ENCODE measurements around the gene SZT2.

SZT2 gene

DNA sequence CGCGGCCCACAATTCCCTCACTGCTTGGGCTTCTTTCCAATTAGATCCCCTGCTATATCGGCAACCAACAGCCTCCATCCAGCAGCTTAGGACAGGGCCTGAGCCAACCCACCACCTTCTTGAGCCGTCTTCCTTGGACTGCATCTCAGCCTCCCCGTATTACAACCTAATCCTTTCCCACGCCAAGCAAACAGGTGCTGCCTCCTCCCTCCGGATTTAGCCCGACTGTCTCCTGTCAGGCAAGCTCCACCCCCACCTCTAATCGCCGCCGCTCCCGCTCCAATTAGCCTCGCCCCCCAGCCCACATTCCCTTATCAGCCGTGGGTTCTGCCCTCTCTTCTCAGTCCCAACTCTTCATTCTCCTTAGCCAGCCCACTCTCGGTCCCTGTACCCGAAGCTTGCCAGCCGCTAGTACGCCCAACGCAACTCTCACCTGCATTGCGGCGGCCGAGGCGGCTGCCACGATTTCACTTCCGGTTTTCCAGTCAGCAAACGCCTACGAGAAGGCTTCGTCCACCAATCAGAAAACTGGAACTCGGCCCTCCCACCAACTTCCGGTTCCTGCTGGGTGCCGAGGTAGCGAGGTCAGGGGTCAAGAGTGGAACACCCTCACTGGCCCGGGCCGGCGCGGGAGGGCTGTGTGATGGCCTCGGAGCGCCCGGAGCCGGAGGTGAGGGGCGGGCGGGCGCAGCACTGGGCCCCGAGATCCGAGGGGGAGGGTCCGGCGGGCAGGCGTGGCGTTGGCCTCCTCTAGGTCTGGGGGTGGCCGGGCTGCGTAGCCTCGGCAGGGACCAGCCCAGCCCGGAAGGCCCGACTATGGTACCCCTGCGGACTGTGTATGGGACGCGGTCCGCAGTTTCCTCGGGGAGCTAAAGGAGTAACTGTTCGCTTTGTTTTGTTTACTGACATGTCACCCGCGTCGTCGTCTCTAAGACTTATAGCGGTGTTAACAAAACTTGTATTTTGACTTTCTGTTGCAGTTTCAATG is at the start of gene SZT2, which contains the start of gene MED8:
SZT2 (plus strand) TSS at position 574 of the 988 bp plus-strand sequence; CDS start at position 644, 70 bp downstream.
MED8 (minus strand) TSS at position 475 of the 988 bp plus-strand sequence; CDS start at position 439, 36 bp downstream.
- DNase-seq (ENCODE audit: low read depth): peak; percentile 89

DNA sequence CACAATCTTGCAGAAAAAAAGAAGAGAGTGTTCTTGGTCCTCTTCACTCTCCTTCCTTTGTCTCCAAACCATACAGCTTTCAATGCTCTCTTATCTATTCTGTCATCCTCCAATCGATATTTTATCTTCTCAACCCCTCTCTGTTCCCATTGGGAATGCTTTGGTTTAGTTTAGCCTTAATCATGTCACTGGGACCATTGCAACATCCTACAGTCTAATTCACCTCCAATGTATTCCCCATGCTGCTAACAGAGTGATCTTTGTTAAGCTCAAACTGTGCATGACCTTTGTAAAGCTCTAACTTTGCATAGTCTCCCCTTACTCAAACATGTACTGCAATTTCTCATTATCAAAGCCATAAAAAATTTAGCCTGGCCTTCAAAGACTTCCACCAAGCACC is 49.1 kb upstream of the SZT2 start:
- DNase-seq (ENCODE audit: low read depth): no peak

DNA sequence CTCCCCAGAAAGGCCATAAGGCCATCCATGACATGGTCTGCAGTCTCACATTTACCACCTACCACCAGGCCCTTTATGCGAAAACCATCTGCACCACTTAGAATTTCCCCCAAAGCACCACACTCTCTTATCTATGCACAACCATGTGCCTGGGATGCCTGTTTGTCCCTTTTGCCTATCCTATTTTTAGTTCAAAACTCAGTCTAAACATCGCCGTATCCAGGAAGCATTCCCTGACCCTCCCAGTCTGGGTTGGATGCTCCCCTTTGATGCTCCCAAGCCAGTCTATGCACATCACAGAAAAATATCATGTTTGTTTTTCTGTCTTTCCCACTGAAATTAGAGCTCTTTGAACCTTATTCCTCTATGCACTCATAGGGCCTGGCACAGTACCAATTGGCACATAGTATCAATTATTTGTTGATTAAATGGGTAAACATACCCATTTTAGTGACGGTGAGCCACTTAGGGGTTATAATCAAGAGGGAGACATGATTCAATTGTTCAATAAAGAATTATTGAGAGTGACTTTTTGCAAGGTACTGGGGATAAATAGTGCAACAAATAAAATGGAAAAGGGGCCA is 45.3 kb upstream of the SZT2 start:
- no peak for DNase-seq (ENCODE audit: low read depth)

GRCh38 chr1:43345120-43345519 is 44.6 kb upstream of the SZT2 start:
- DNase-seq (ENCODE audit: low read depth): no peak

DNA sequence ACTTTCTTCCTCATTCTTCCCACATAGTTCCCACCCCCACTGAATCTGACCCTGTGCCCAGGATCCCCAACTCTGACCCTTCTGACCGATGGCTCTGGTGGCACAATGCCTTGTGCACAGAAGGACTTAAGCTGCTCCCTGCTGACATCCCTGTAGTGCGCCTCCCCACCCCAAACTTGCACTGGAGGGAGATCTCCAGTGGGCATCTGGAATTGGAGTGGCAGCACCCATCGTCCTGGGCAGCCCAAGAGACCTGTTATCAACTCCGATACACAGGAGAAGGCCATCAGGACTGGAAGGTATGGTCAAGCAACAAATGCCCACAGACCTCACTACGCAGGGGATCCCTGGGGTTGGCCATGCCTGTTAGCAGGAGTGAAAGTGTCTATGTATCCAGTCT is 43.1 kb upstream of the SZT2 start:
- DNase-seq (ENCODE audit: low read depth): no peak

DNA sequence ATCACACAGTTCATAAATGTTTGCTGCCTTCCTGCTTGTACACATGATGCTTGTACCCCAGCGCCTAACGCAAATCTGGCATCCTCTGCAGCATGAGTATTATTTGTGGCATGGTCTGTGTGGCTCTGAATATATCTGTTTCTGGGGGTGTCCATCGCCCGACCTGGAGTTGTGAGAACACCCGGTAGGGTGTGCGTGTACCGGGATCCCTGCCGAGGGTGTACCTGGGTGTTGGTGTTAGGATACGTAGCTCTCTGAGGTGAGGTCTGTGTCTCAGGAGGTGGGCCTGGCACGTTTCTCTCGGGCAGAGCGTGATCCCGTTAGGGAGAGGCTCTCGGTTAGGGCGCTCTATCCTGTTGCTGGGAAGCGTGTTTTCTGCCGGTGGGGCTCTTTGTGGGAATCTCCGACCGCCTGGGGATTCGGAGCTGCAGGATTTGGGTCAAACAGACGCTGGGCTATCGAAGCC is 41.3 kb upstream of the SZT2 start:
- no peak for DNase-seq (ENCODE audit: low read depth)

DNA sequence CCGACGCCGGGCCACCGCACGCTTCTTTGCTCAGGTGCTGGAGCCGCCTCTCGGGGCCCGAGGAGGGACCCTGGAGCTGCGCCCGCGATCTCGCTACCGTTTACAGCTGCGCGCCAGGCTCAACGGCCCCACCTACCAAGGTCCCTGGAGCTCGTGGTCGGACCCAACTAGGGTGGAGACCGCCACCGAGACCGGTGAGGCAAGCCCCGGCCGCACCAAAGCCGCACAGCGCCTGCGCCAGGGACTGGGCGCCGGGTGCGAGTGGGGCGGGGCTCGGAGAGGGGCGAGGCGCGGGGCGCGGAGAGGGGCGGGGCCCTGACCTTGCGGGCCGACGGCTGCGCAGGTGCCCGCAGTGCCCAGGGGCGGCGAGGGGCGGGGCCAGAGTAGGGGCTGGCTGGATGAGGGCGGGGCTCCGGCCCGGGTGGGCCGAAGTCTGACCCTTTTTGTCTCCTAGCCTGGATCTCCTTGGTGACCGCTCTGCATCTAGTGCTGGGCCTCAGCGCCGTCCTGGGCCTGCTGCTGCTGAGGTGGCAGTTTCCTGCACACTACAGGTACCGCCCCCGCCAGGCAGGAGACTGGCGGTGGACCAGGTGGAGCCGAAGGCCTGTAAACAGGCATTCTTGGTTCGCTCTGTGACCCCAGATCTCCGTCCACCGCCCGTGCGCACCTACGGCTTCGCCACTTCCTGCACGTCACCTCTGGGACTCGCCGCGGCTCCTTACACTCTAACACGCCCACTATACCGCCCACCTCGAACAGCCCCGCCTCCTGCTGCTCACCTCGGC is 40.7 kb upstream of the SZT2 start:
- DNase-seq (ENCODE audit: low read depth): no peak

DNA sequence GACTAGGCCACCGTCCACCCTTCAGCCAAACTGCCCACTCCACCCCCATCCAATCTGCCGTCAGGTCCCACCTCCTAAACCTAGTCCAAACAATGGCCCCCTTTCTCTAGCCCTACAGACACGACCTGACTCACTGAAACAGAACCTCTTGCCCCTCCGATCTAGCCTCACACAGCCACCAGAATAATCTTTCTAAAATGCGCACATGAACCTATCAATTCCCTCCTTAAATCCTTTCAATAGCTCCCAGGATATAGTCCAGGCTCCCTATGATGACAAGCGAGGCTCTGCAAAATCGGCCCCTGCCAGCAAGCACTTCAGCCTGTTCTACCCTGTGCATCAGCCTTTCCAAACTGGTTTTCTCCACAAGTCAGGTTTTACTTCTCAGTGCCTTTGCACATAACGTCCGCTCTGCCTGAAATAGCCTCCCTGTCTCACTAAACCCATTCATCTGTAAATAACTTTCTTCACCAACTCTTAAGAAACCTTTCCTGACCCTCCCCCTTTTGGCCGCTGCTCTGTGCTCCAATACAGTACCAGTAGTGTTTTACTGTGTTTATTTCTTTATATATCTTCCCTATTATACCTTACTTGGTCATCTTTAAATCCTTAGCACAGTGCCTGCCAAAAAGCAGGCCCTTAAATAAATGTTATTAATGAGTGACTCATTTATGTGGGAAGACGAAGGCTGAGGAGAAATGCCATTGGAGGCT is 39.9 kb upstream of the SZT2 start:
- no peak for DNase-seq (ENCODE audit: low read depth)

DNA sequence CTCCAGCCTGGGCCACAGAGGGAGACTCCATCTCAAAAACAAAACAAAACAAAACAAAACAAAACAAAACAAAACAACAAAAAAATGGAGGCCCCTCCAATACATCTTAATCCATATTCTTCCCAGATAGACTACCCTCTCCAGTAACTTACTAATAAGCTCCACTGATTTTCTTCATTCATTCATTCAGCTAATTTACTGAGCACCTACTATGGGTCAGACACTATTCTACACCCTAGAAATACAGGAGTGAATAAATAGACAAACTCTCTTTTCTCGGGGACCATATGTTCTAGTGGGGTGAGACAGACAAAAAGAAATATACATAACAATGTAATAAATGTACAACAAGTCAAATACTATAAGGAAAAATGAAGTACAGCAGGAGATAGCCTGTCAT is 38.7 kb upstream of the SZT2 start:
- no peak for DNase-seq (ENCODE audit: low read depth)

DNA sequence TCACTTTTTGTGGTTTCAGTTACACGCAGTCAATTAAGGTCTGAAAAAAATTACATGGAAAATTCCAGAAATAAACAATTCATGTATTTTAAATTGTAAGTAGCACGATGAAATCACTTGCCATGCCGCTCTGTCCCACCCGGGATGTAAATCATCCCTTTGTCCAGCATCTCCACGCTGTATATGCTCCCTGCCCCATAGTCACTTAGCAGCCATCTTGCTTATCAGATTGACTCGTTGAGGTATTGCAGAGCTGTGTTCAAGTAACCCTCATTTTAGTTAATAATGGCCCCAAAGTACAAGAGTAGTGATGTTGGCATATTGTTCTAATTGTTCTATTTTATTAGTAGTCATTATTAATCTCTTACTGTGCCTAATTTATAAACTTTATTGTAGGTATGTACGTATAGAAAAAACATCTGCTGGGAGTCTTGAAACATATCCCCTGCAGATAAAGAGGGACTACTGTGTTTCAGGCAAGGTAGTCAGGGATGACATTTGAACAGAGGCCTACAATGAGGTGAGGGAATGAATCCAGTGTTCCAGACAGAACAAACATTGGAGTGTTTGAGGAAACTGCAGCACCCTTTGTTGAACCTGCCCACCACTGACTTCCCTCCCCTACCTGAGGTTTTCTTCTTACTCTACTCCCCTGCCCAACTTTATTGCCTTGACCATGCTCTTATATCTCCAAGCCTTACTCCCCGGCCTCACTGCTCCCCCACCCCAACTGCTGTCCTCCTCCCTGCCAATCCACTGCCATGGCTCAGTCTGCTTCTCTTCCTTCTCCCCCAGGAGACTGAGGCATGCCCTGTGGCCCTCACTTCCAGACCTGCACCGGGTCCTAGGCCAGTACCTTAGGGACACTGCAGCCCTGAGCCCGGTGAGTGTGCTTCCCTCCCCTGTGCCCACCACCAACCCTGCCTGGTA is 38.0 kb upstream of the SZT2 start:
- no peak for DNase-seq (ENCODE audit: low read depth)

- DNase-seq (ENCODE audit: low read depth): no peak
Observed at GRCh38 chr1:43352351-43352705, 37.4 kb upstream of the SZT2 start.

DNA sequence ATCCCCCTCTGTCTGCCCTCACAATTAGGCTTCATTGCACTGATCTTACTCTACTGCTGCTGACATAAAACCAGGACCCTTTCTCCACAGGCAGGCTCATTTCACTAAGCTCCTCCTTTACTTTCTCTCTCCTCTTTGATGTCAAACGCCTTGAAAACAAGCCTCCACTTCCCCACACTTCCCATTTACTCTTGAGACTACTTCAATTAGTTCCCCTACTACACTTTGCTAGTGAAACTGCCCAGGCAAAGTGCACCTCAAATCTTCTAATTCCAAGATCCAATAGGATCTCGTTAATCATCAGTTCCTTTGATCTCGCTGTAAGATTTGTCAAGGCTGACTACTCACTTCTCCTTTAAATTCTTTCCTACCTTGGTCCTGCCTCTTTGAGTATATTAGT is 36.8 kb upstream of the SZT2 start:
- no peak for DNase-seq (ENCODE audit: low read depth)

DNA sequence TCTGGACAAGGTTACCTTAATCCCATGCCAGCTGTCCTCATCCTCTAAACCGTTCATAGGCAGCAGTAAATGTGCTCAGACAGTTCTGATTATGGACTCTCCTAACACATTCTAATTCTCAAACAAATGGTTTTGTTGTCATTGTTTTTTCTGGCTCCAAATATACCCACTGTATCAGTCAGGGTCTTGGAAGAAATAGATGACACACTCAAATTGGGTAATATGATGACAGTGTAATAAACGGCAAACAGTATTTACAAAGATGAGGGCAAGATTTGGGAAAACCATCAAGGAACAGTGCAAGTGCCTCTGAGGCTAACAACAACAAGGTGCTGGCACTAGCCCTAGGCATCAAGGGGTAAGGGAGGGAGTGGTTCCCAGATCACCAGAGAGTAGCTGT is 35.2 kb upstream of the SZT2 start:
- DNase-seq (ENCODE audit: low read depth): no peak

DNA sequence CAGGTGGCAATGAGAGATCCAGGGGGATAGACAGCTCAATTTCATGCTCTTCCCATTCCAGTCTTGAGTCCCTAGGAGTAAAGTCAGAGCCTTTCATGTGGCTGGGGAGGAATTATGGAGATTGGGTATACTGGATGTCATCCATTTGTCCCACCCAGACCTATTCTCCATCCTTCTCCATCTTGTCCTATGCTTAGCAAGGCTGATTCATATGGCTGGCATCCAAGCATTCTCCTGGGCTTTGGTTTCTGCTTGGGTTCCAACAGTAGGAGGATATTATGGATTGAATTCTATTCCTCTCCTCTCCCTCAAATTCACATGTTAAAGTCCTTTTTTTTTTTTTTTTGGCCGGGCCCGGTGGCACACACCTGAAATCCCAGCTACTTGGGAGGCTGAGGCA is 34.8 kb upstream of the SZT2 start:
- DNase-seq (ENCODE audit: low read depth): no peak

GRCh38 chr1:43357251-43357650 is 32.4 kb upstream of the SZT2 start:
- DNase-seq (ENCODE audit: low read depth): no peak

- no peak for DNase-seq (ENCODE audit: low read depth)
Observed at GRCh38 chr1:43358121-43358745, 31.5 kb upstream of the SZT2 start.

DNA sequence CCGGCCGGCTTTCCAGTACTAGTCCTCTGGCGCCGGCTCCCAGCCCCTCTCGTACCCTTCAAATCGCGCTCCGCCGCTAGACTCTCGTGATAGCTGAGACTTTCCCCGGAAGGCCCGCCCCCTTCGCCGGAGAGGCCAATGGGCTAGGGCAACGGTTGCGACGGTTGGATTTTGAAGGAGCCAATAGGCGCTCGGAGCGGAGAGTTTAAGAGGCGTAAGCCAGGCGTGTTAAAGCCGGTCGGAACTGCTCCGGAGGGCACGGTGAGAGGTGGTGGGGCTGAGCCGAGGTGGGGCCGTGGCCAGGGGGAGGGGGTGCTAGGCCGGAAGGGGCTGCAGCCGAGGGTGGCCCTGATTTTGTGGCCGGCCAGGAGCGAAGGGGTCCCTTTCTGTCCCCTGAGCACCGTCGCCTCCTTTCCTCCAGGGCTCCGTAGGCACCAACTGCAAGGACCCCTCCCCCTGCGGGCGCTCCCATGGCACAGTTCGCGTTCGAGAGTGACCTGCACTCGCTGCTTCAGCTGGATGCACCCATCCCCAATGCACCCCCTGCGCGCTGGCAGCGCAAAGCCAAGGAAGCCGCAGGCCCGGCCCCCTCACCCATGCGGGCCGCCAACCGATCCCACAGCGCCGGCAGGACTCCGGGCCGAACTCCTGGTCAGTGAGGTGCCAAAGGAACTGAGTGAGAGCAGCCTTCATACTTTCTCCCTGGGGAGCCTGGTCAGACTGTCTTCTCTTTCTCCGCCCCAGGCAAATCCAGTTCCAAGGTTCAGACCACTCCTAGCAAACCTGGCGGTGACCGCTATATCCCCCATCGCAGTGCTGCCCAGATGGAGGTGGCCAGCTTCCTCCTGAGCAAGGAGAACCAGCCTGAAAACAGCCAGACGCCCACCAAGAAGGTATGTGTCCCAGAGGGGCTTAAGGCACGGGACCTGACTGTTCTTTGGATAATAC is 30.7 kb upstream of the SZT2 start, which contains the start of gene CDC20:
CDC20 (plus strand) TSS at position 236 of the 948 bp plus-strand sequence; CDS start at position 471, 235 bp downstream.
- peak; percentile 96 for DNase-seq (ENCODE audit: low read depth)

- no peak for DNase-seq (ENCODE audit: low read depth)
Observed at GRCh38 chr1:43359696-43360095, 30.0 kb upstream of the SZT2 start.

- DNase-seq (ENCODE audit: low read depth): no peak
Observed at GRCh38 chr1:43360616-43361015, 29.1 kb upstream of the SZT2 start.

Data from stimulated activated CD8-positive, alpha-beta memory T cell treated with anti-CD3 and anti-CD28 coated beads, Interleukin-12 subunit alpha, Interleukin-12 subunit beta, amount 100 ng/mL, for 1 hour (primary cell).